Neural cell (in vitro differentiated cells): ENCODE results near the gene LGALS4. TPM values are rescaled to one million over a fixed set of nuclear protein-coding genes. Genes with fewer than 3 reads are reported as not detected.

Source experiments
- H2AFZ ChIP-seq: fragments of 200-600, 300-800 bp; sonication (generic), shearing (Covaris generic); 2 replicates; pipeline ENCODE4 v1.6.0; 2014; ENCODE audit warnings: low read depth, mild to moderate bottlenecking, antibody characterized with exemption, low read length, moderate library complexity
- H3F3A ChIP-seq: fragments of 200-600 bp; shearing (Covaris generic); 2 replicates; pipeline ENCODE4 v1.6.1; 2016; ENCODE audit warnings: mild to moderate bottlenecking, moderate library complexity, mixed read lengths, antibody characterized with exemption, low read length; ENCODE audit not compliant: insufficient read depth, poor library complexity, severe bottlenecking
- H3K27ac ChIP-seq: fragments of 200-600, 300-800 bp; sonication (generic), shearing (Covaris generic); 2 replicates; pipeline ENCODE4 v1.5.1; 2014; ENCODE audit warnings: mild to moderate bottlenecking, low read length, moderate library complexity
- H3K27me3 ChIP-seq: fragments of 300-800, 200-600 bp; sonication (generic), shearing (Covaris generic); 2 replicates; pipeline ENCODE4 v1.6.0; 2014; ENCODE audit warnings: mild to moderate bottlenecking, low read depth, low read length, moderate library complexity; ENCODE audit not compliant: insufficient read depth
- H3K36me3 ChIP-seq: fragments of 300-800, 200-600 bp; sonication (generic), shearing (Covaris generic); 2 replicates; pipeline ENCODE4 v1.5.1; 2014; ENCODE audit warnings: mild to moderate bottlenecking, antibody characterized with exemption, low read length, moderate library complexity; ENCODE audit not compliant: insufficient read depth
- H3K4me2 ChIP-seq: fragments of 300-800, 200-600 bp; sonication (generic), shearing (Covaris generic); 2 replicates; pipeline ENCODE4 v1.6.0; 2014; ENCODE audit warnings: mild to moderate bottlenecking, low read length
- H3K4me3 ChIP-seq: fragments of 300-800, 200-600 bp; sonication (generic), shearing (Covaris generic); 2 replicates; pipeline ENCODE4 v1.5.1; 2014; ENCODE audit warnings: mild to moderate bottlenecking, low read length, moderate library complexity
- H3K79me2 ChIP-seq: fragments of 200-600 bp; shearing (Covaris generic); replicated peaks from 2 replicates; pipeline ENCODE4 v1.6.0; 2014; ENCODE audit warnings: mild to moderate bottlenecking, low read length, moderate library complexity; ENCODE audit not compliant: insufficient read depth
- H3K9ac ChIP-seq: fragments of 300-800, 200-600 bp; sonication (generic), shearing (Covaris generic); 2 replicates; pipeline ENCODE4 v1.6.1; 2016; ENCODE audit warnings: mild to moderate bottlenecking, low read length, mixed read lengths
- H3K9me2 ChIP-seq: fragments of 200-600 bp; shearing (Covaris generic); 2 replicates; pipeline ENCODE4 v1.6.1; 2016; ENCODE audit warnings: mild to moderate bottlenecking, low read length, mixed read lengths; ENCODE audit not compliant: insufficient read depth
- H3K9me3 ChIP-seq: fragments of 200-600, 300-800 bp; sonication (generic), shearing (Covaris generic); 2 replicates; pipeline ENCODE4 v1.6.1; 2016; ENCODE audit warnings: mild to moderate bottlenecking, mixed run types, low read length, moderate library complexity, mixed read lengths
- H4K20me1 ChIP-seq: fragments of 200-600 bp; shearing (Covaris generic); 2 replicates; pipeline ENCODE4 v1.6.1; 2016; ENCODE audit warnings: mild to moderate bottlenecking, mixed run types; ENCODE audit not compliant: insufficient read depth
- EP300 ChIP-seq: fragments of 450-650 bp; conservative IDR thresholded peaks from 2 replicates; pipeline ENCODE4 v1.6.1; 2014; ENCODE audit warnings: antibody characterized with exemption, mild to moderate bottlenecking, moderate library complexity; ENCODE audit not compliant: poor library complexity, severe bottlenecking
- EZH2 ChIP-seq: fragments of 200-600, 300-800 bp; shearing (Covaris generic), sonication (generic); IDR thresholded peaks from 2 replicates; pipeline ENCODE4 v1.6.1; 2014; ENCODE audit warnings: antibody characterized with exemption, low read length, borderline replicate concordance, mild to moderate bottlenecking; ENCODE audit not compliant: insufficient read depth, poor library complexity, severe bottlenecking
- MXI1 ChIP-seq: fragments of 450-650 bp; conservative IDR thresholded peaks from 2 replicates; pipeline ENCODE4 v1.6.1; 2014; ENCODE audit warnings: antibody characterized with exemption, mild to moderate bottlenecking; ENCODE audit not compliant: poor library complexity, severe bottlenecking
- POLR2AphosphoS5 ChIP-seq: IDR thresholded peaks from 2 replicates; pipeline ENCODE4 v1.6.1; 2012
- RAD21 ChIP-seq: fragments of 450-650 bp; conservative IDR thresholded peaks from 2 replicates; pipeline ENCODE4 v1.6.1; 2014; ENCODE audit warnings: antibody characterized with exemption, mild to moderate bottlenecking, moderate library complexity
- SMC3 ChIP-seq: fragments of 450-650 bp; conservative IDR thresholded peaks from 2 replicates; pipeline ENCODE4 v1.6.1; 2014; ENCODE audit warnings: antibody characterized with exemption, mild to moderate bottlenecking, moderate library complexity; ENCODE audit not compliant: poor library complexity
- TAF1 ChIP-seq: IDR thresholded peaks from 2 replicates; pipeline ENCODE4 v1.6.1; 2012; ENCODE audit warnings: low read depth
- polyA plus RNA-seq: library from polyadenylated mRNA; depleted of rRNA; stranded (reverse); fragments of >200 nt; gene quantifications from 2 replicates; pipeline ENCODE4 v1.2.3, GENCODE V29; 2014
- TF ChIP-seq, protein P1 (sequence below): IDR thresholded peaks from 2 replicates; pipeline ENCODE4 v1.6.1; 2012; ENCODE audit warnings: borderline replicate concordance
- TF ChIP-seq, protein P2 (sequence below): fragments of 450-650 bp; IDR thresholded peaks from 2 replicates; pipeline ENCODE4 v1.5.1; 2014; ENCODE audit warnings: antibody characterized with exemption, mild to moderate bottlenecking, moderate library complexity; ENCODE audit not compliant: poor library complexity, severe bottlenecking

The LGALS4 gene
- polyA plus RNA-seq, 1 donor from 2014 or later = 1.3 TPM

DNA sequence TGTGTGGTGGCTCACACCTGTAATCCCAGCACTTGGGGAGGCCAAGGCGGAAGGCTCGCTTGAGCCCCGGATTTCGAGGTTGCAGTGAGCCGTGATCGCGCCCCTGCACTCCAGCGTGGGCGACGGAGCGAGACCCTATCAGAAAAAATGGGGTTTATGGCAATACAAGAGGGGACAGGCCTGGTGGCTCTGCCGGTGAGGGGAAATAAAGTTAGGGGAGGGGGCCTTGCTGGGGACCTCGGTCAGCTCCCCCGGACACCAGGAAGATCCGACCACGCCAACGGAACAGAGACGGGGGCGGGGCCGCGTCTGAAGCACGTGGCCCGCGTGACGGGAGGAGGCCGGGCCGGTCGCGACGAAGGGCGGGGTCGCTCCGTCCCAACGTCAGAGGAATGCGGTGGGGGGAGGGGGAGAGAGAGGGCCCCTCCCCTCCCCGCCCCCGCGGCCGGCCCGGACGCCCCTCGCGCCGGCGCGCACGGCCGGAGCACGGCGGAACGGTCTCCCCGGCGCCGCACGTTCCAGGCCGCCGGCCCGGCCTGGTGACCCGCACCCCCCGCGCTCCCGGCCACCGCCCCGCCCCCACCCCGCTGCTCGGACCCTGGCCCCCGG, 39.0 kb upstream of the LGALS4 start:
- Histone ChIP-seq H2AFZ (peak overlapping the region; percentile 47), H3K27ac (peak overlapping the region; percentile 99), H3F3A (peaks cover 10% of the 10 kb centered on the region), H4K20me1 (peaks cover 23% of the 10 kb centered on the region), H3K4me2 (peak overlapping the region; percentile 99), H3K27me3 (no peaks in the 10 kb centered on the region), H3K4me3 (peak overlapping the region; percentile 71), H3K9ac (peak overlapping the region; percentile 90), H3K79me2 (peaks cover 24% of the 10 kb centered on the region), H3K9me3 (no peaks in the 10 kb centered on the region), H3K36me3 (no peaks in the 10 kb centered on the region), H3K9me2 (no peaks in the 10 kb centered on the region)
- TF ChIP-seq EZH2 = no peak
- TF ChIP-seq EP300 = no peak
- TF ChIP-seq, protein P1, sequence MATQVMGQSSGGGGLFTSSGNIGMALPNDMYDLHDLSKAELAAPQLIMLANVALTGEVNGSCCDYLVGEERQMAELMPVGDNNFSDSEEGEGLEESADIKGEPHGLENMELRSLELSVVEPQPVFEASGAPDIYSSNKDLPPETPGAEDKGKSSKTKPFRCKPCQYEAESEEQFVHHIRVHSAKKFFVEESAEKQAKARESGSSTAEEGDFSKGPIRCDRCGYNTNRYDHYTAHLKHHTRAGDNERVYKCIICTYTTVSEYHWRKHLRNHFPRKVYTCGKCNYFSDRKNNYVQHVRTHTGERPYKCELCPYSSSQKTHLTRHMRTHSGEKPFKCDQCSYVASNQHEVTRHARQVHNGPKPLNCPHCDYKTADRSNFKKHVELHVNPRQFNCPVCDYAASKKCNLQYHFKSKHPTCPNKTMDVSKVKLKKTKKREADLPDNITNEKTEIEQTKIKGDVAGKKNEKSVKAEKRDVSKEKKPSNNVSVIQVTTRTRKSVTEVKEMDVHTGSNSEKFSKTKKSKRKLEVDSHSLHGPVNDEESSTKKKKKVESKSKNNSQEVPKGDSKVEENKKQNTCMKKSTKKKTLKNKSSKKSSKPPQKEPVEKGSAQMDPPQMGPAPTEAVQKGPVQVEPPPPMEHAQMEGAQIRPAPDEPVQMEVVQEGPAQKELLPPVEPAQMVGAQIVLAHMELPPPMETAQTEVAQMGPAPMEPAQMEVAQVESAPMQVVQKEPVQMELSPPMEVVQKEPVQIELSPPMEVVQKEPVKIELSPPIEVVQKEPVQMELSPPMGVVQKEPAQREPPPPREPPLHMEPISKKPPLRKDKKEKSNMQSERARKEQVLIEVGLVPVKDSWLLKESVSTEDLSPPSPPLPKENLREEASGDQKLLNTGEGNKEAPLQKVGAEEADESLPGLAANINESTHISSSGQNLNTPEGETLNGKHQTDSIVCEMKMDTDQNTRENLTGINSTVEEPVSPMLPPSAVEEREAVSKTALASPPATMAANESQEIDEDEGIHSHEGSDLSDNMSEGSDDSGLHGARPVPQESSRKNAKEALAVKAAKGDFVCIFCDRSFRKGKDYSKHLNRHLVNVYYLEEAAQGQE = no peak
- TF ChIP-seq, protein P2, sequence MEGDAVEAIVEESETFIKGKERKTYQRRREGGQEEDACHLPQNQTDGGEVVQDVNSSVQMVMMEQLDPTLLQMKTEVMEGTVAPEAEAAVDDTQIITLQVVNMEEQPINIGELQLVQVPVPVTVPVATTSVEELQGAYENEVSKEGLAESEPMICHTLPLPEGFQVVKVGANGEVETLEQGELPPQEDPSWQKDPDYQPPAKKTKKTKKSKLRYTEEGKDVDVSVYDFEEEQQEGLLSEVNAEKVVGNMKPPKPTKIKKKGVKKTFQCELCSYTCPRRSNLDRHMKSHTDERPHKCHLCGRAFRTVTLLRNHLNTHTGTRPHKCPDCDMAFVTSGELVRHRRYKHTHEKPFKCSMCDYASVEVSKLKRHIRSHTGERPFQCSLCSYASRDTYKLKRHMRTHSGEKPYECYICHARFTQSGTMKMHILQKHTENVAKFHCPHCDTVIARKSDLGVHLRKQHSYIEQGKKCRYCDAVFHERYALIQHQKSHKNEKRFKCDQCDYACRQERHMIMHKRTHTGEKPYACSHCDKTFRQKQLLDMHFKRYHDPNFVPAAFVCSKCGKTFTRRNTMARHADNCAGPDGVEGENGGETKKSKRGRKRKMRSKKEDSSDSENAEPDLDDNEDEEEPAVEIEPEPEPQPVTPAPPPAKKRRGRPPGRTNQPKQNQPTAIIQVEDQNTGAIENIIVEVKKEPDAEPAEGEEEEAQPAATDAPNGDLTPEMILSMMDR = no peak
- TF ChIP-seq MXI1 = peak; percentile 84
- no peak for TF ChIP-seq SMC3
- peak; percentile 65 for TF ChIP-seq POLR2AphosphoS5
- TF ChIP-seq RAD21 = no peak
- TF ChIP-seq TAF1 = peak; percentile 51

- Histone ChIP-seq H3K9me3 (no peaks in the 10 kb centered on the region), H3K27ac (peak overlapping the region; percentile 99), H2AFZ (peak overlapping the region; percentile 47), H3K4me3 (peak overlapping the region; percentile 71), H4K20me1 (peaks cover 25% of the 10 kb centered on the region), H3K79me2 (peaks cover 28% of the 10 kb centered on the region), H3K9ac (peak overlapping the region; percentile 90), H3F3A (peaks cover 10% of the 10 kb centered on the region), H3K9me2 (no peaks in the 10 kb centered on the region), H3K36me3 (no peaks in the 10 kb centered on the region), H3K4me2 (peak overlapping the region; percentile 99), H3K27me3 (no peaks in the 10 kb centered on the region)
- TF ChIP-seq, protein P1 = peak; percentile 64
- TF ChIP-seq POLR2AphosphoS5 (no peak), TAF1 (no peak), SMC3 (no peak), EP300 (no peak), EZH2 (no peak), MXI1 (no peak)
Observed at GRCh38 chr19:38850976-38851621, 38.4 kb upstream of the LGALS4 start.
